Umbilical cord (tissue), 2 donors: Measurements from ENCODE around the gene ANKRD13B. TPM values are rescaled to one million over a fixed set of nuclear protein-coding genes. Genes with fewer than 3 reads are reported as not detected.
A peak's percentile ranks its signal among the peaks of the same experiment; 100 is the strongest.

Source experiments
- DNase-seq: peaks from one replicate; pipeline ENCODE4 v3.0.0-alpha.2; 2015; ENCODE audit warnings: low spot score
- total RNA-seq: library from RNA; depleted of rRNA; stranded (reverse); fragments of >200 nt; gene quantifications from one replicate; pipeline ENCODE4 v1.2.3, GENCODE V29; 2014; ENCODE audit warnings: low replicate concordance; ENCODE audit not compliant: insufficient read depth

Gene ANKRD13B
- total RNA-seq, 1 donor from 2014 or later: 3.6 TPM

DNA sequence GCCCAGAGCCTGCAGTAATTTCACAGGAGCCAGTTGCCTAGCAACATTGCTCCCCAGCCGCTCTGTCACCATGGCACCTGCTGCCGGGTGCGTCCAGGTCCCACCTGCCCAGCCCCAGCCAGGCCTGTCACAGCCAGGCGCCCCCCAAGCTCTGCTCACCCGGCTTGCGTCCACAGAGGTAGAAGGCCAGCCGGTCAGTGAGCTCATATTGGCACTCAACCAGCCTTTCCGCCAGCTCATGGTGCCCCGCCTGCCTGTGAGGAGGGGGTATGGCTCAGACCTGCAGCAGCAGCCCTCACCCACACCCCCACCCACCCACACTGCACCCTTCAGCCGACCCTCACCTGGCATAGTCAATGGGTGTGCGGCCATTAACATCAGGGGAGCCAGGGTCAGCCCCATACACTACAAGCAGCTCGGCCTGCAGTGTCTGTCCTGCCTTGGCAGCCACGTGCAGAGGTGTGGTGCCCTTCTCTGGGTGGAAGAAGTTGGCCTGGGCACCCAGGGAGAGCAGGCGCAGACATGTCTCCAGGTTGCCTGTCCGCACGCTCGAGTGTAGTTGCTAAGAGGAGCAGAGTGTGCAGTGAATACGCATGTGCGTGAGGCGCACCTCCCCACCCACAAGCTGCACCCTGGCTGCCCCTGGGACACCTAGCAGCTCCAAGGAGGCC, 11.2 kb upstream of the ANKRD13B start:
- no peak for DNase-seq

DNA sequence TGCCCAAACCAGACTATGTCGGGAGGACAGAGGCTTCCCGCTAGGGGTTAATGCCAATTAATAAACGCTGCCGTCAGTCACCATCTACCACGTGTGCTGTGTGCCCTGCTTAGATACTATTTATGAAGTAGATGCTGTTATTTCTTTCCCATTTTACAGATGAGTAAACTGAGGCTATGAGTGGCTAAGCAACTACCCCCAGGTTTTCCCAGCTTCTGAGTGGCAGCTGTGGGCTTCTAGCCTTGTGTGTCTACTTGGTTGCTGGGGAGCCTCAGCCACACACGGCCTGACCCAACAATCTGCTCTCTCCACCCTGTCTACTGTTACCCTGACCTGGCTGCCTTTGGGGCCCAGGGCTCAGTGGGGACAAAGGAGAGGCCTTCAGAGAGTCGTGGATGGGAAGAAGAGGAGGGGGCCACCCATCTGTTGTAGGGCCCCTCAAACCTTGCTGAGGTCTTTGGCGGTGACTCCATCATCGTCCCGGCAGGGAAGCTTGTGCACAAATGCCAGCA, 10.6 kb upstream of the ANKRD13B start:
- DNase-seq: no peak

GRCh38 chr17:29582772-29583171, 10.2 kb upstream of the ANKRD13B start:
- DNase-seq: no peak

DNA sequence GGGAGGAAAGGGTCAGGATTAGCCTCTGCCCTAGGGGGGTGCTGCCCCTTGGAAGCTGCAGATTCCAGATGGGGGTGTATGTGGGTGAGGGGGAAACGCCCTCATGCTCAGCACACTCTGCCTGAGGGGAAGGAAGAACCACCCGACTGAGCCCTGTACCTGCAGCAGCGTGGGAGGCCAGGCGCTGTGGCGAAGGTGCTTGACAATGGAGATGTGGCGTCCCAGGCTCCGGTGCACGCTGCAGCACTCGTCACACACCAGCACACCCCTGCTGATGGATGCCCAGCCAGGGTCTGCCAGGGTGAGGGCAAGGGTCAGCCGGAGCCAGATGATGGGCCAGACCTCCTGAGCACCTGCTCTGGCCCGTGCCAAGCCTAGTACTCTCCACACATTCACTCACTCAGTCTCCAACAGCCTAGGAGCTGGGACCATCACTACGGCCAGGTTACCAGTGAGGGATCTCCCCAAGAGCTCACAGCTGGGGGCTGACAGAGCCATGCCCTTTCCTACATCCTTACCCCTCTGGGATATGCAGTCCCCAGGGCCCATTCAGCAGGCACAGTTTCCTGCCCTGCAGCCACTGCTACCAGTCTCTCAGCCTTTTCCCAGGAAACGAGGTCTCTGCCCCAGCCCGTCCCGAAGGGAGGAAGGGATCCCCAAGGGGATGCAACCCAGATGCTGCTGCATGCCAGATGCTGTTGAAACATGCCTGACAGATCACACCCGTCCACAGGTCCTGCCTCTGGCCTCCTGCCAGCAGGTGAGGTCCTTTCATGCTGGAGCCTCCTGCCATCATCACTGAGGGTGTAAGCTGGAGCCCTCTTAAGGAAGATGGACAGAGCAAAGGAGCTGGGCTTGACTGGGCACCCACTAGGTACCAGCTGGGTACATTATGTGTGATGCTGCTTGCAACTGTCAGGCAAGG, 9.3 kb upstream of the ANKRD13B start:
- no peak for DNase-seq

- DNase-seq: no peak
These were observed 8.4 kb upstream of the ANKRD13B start for GRCh38 chr17:29584452-29585079.

GRCh38 chr17:29585080-29585751, 7.7 kb upstream of the ANKRD13B start:
- DNase-seq: no peak

DNA sequence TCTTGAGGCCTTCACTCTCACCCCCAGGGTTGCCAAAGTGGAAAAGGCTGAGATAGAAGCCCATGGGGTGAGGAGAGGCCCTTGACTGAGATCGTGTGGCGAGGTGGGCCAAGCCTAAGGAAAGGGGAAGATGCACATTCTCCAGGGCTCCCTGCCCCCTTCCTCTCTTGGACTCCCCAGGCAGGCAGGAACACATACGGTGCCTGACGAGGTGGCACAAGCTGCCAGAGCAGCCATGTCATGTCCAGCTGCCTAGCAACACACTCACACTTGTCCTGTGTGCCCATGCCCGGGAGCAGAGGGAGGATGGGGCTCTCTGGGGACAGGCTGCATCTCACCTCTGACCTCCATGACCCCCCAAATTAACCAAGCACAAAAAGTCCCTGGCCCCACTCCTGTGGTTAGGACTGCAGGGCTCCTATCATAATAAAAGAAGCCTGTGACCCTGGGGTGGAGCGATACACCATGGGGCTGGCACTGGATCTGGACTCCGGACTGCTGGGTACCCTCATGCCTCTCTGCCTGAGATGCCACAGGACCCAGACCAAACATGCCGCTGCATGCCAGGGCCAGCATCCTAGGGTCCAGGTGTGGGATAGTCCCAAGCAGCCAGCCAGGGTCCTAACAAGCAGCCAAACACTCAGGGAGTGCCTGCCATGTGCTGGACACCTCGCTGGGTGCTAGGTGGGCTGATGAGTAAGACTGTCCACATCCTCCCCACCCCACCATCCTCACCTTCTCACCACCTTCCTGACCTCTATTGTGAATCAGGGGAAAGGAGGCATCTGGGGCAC, 6.1 kb upstream of the ANKRD13B start:
- DNase-seq: no peak

- no peak for DNase-seq
These were observed 5.3 kb upstream of the ANKRD13B start for GRCh38 chr17:29587591-29587990.

DNA sequence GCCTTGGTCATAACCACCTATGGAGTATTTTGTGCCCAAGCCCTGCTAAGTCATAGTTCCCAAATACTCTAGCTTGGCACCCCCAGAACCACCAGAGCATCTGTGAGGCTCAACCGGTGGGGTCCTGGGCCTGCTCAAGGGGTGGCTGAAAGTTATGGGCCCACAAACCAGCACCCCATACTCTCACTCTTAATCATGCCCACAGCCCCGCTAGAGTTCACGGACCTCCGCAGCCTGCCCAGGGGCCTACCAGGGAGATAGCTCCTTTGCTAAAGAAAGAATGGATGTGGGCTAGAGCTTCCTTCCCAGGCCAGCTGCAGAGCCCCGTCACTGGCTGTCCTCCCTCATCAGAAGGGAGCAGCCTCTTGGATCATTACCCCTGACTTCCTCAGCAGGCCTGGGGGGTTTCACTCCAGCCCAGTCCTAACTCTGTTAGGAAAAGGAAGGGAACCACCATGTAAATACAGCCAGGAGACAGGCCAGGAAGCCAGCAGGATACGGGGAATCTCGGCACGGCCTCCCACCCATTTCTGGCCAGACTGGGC, 4.8 kb upstream of the ANKRD13B start:
- no peak for DNase-seq

- DNase-seq: no peak
These were observed 4.1 kb upstream of the ANKRD13B start for GRCh38 chr17:29588562-29589411.

GRCh38 chr17:29589524-29590410, 3.2 kb upstream of the ANKRD13B start, which contains the start of gene GIT1:
TSS of gene GIT1 (minus strand) at chr17:29589648. CDS start at chr17:29589378, 270 bp downstream.
- peak; percentile 89 for DNase-seq

- no peak for DNase-seq
These were observed 2.4 kb upstream of the ANKRD13B start for GRCh38 chr17:29590411-29591145.

DNA sequence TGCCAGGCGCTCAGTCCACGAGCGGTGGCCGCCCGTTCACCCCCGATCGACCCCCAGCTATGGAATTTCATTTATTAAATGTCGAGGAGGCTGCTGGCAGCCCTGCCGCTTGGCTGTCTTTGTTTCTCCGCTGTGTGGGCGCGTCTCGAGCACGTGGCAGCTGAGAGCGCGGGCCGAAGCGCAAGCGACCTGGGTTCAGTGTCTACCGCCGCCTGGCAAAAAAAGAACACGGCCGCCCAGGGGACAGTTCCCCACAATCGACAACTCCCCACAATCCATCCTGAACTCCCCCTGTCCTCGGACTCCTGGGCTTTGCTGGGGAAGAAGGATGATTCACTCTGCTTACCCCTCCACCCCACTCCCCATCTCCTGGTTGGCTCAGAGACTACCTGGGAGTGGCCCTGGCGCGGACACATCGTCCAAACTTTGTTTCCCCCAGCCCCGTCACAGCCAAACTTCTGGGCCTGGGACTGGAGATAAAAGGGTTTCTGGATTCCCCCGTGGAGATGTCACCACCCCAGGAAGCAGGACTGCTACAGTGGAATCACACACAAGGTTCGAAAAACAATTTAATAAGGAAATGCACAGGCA, 1.7 kb upstream of the ANKRD13B start:
- DNase-seq: peak; percentile 63

DNA sequence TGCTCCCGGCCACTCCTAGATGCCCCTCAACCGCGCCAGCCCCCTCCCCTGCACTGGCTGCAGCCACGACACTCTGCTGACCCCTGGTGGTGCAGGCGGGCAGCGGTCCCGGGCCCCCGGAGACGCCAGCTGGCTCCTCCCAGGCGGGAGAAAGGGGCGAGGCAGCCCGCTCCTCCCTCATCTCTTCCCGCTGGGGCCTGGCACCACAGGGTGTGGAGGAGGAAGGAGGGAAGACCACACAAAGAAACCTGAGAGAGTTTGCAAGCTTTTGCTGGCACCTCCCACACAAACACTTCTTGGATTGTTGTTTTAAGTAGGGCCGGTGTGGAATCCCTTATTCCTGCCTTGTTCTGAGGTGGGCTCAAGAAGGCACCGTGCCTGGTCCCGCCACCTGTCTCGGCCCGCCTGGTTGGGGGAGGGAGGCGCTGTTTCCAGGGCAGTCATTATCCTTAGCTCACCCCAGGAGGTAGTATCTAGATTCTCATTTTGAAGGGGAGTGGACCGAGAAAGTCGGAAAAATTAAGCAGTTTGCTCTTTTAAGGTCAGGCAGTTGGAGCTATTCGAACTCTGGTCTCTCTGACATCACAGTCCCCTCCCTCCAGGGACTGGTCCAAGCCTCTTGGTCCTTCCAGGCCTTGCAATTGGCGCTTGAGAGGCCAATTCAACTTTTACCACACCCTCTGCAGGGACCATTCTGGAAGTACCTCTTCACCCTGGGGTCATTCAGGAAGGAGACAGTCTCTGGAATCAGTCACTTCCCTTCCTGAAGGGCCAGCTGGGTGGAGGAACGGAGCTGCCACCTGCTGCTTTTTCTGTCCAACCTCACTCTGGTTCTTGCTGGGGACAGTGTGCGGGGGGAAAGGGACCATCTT, 959 bp upstream of the ANKRD13B start:
- peak; percentile 91 for DNase-seq

DNA sequence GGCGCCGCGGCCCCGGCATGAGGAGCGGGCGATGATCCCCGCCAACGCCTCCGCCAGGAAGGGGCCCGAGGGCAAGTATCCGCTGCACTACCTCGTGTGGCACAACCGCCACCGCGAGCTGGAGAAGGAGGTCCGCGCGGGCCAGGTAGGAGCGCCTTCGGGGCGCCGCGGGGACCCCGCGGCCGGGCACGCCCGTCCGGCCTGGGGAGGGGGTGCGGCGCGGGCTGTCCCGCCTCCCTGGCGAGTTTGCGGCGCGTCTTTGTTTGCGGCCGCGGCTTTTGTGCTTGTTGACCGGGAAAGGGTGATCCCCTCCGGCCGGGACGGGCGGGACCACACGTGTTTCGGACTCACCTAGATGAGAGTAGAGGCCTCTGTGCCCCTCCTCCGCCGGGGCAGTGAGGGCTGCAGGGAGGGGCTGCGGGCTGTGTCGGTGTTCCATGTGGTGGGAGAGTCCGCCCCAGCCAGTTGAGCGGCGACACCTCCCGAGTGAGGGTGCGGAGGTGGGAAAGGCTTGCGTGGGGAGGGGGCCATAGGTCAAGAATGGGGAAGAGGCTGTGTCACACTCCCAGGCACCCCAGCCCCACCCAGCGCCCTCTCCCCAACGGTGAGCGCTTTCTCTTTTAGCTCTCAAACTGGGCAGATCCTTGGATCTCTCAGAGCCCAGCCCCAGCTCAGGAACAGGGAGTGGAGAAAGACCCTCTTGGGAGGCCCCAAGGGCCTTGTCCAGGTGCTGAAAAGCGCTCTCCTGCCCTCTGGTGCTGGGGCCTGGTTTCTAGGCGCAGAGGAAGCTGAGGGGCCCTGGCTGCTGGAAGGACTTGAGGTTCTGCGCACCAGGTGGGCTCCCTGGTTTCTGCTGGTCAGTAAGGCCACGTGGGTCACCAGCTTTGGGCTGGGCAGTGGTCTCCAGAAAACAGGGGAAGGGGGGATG, 923 bp downstream of the ANKRD13B start:
- DNase-seq: no peak
